ENCODE measurements around the gene SFTA2. TPM values are rescaled to one million over a fixed set of nuclear protein-coding genes. Genes with fewer than 3 reads are reported as not detected.

Gene SFTA2
- total and polyA plus RNA-seq, 9 of the 15 experiments (the other 6 are each of a cell fraction or from before 2014, with no cell fraction given): not detected

DNA sequence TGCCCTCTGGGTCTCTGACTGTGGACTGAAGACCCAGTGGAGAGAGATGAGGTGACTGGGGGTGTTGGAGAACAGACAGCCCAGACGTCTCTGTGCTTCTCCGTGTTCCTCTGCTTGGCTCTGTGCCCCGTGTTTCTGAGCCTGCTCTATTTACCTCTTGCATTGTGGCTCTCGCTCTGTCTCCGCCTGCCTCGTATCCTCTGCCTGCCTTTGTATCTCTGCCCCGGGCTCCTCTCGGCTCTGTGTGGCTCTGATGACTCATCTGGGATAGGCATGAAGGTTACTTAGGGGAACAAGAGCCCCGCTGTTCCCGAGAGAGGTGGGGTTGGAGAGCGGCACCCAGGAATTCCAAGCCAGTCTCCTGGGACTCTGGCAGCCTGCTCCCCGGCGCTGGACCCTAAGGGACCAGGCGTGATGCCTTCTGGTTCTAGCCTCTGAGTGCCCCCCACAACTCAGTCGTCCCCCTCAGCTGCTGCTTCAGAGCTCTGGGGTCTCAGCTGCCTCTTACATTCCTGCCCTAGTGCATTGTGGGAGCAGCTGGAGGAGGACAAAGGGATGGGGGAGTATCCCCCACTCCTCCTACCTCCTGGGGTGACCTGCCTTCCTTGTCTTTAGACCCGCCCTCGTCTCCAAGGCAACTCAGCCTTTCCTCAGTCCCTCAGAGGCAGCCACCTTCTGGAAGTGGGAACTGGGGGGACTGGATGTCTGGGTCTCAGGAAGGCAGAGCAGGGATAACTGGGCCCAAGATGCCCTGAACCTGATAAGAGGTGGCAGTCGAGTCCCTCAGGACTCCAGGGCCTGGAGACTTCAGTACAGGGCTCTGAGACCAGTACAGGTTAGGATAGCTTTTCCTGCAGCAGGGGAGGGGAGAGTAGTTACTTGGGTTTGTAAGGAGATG, 45.7 kb downstream of the SFTA2 start (continued):
- TF ChIP-seq, protein P1, sequence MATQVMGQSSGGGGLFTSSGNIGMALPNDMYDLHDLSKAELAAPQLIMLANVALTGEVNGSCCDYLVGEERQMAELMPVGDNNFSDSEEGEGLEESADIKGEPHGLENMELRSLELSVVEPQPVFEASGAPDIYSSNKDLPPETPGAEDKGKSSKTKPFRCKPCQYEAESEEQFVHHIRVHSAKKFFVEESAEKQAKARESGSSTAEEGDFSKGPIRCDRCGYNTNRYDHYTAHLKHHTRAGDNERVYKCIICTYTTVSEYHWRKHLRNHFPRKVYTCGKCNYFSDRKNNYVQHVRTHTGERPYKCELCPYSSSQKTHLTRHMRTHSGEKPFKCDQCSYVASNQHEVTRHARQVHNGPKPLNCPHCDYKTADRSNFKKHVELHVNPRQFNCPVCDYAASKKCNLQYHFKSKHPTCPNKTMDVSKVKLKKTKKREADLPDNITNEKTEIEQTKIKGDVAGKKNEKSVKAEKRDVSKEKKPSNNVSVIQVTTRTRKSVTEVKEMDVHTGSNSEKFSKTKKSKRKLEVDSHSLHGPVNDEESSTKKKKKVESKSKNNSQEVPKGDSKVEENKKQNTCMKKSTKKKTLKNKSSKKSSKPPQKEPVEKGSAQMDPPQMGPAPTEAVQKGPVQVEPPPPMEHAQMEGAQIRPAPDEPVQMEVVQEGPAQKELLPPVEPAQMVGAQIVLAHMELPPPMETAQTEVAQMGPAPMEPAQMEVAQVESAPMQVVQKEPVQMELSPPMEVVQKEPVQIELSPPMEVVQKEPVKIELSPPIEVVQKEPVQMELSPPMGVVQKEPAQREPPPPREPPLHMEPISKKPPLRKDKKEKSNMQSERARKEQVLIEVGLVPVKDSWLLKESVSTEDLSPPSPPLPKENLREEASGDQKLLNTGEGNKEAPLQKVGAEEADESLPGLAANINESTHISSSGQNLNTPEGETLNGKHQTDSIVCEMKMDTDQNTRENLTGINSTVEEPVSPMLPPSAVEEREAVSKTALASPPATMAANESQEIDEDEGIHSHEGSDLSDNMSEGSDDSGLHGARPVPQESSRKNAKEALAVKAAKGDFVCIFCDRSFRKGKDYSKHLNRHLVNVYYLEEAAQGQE (IDR thresholded peaks at IDR 0.05; ENCODE audit: borderline replicate concordance): no peak
- TF ChIP-seq, protein P1 (CRISPR knock-in tag; IDR thresholded peaks at IDR 0.05; ENCODE audit: low read depth): no peak
- TF ChIP-seq RBM25 (IDR thresholded peaks at IDR 0.05; ENCODE audit: low read depth, low read length, severe bottlenecking) (no peak), RBFOX2 (IDR thresholded peaks at IDR 0.05; ENCODE audit: low read depth, low read length) (no peak), ZNF699 (CRISPR knock-in tag; IDR thresholded peaks at IDR 0.05; ENCODE audit: insufficient replicate concordance) (no peak), HOXB6 (CRISPR knock-in tag; IDR thresholded peaks at IDR 0.05; ENCODE audit: borderline replicate concordance) (no peak), ZNF174 (CRISPR knock-in tag; IDR thresholded peaks at IDR 0.05) (no peak), FOXA3 (CRISPR knock-in tag; conservative IDR thresholded peaks at IDR 0.05 in 1 of 2, IDR thresholded peaks at IDR 0.05 in 1 of 2) (no peak; a peak in 1 of 4 replicates), ZNF133 (CRISPR knock-in tag; IDR thresholded peaks at IDR 0.05) (peak; percentile 76; the same call in 1 of the 2 replicates), NONO (IDR thresholded peaks at IDR 0.05; ENCODE audit: low read depth in 2 of 2, low read length in 1 of 2) (peak in 1 of 2 experiments; percentile 28; a peak in 1 of 4 replicates), TBP (optimal IDR thresholded peaks at IDR 0.05; ENCODE audit: low read depth, low read length) (peak; percentile 23), SRSF3 (IDR thresholded peaks at IDR 0.05; ENCODE audit: insufficient read depth, low read length) (no peak), MEF2D (tag; conservative IDR thresholded peaks at IDR 0.05; ENCODE audit: low read depth) (no peak), TSC22D4 (tag; IDR thresholded peaks at IDR 0.05) (no peak), C11orf30 (IDR thresholded peaks at IDR 0.05; ENCODE audit: low read depth) (no peak), JUNB (CRISPR knock-in tag; conservative IDR thresholded peaks at IDR 0.05) (no peak), SPI1 (IDR thresholded peaks at IDR 0.05; ENCODE audit: borderline replicate concordance, low read depth, low read length) (no peak)
- TF ChIP-seq, protein P2, sequence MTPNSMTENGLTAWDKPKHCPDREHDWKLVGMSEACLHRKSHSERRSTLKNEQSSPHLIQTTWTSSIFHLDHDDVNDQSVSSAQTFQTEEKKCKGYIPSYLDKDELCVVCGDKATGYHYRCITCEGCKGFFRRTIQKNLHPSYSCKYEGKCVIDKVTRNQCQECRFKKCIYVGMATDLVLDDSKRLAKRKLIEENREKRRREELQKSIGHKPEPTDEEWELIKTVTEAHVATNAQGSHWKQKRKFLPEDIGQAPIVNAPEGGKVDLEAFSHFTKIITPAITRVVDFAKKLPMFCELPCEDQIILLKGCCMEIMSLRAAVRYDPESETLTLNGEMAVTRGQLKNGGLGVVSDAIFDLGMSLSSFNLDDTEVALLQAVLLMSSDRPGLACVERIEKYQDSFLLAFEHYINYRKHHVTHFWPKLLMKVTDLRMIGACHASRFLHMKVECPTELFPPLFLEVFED (CRISPR knock-in tag; conservative IDR thresholded peaks at IDR 0.05): no peak

Data from K562 (cell line).